Effector CD8-positive, alpha-beta T cell (primary cell): ENCODE measurements around the gene AP1S2.
"Not testable (repeated sequence)": the region's sequence is repeated elsewhere in the genome, so short reads cannot be mapped to it uniquely, and the experiment has no call there.

Experiments used
- DNase-seq: peaks from one replicate; lab custom pipeline; 2025; lab: John Stamatoyannopoulos, UW
- total RNA-seq, 4 experiments: gene quantifications; one replicate each; lab custom pipeline; 2026; lab: John Stamatoyannopoulos, UW

AP1S2 gene
- total RNA-seq = 24.5 to 27.8 (median 26.3) reads per million in 4 experiments

DNA sequence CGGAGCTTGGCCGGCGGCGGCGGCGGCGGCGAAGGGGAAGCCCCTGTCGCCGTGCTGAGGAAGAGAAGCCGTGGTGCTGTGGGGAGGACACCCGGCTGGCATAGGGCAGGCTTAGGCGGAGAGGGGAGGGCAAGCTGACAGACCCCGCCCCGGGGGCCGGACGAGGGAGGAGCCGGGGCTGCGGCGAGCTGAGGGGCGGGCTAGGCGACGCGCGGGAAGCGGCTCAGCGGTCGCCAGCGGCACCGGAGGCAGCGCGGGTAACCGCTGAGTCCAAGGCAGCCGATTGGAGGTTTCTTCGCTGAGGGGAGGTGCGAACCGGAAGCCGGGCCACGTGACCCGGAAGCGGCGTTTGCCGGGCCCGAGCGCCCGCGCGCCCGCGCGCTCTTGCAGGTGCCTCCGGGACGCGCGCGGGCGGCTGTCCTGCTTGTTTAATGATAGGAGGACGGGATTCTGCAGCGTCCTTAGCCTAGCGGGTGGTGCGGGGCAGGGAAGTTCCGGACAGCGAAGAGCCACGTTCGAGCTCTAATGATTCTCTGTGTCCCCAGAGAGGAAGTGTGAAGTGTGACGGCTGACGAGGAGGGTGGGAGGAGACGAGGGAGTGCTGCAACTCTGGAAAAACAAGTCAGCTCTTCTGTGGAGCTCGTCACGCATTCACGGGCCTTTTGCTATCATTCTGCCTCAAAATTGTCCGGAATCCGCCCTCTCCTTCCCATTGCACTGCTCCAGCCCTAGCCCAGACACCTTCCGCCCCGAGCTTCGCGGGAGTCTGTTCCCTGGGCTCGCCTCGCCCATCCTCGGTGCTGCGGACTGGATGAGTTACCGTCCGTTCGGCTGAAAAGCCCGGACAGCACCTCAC is at the start of gene AP1S2:
Gene AP1S2, minus strand, starts transcription at position 102 of the 856 bp plus-strand sequence. CDS start 2,289 bp downstream, outside the sequence.
- peak; percentile 86 for DNase-seq

DNA sequence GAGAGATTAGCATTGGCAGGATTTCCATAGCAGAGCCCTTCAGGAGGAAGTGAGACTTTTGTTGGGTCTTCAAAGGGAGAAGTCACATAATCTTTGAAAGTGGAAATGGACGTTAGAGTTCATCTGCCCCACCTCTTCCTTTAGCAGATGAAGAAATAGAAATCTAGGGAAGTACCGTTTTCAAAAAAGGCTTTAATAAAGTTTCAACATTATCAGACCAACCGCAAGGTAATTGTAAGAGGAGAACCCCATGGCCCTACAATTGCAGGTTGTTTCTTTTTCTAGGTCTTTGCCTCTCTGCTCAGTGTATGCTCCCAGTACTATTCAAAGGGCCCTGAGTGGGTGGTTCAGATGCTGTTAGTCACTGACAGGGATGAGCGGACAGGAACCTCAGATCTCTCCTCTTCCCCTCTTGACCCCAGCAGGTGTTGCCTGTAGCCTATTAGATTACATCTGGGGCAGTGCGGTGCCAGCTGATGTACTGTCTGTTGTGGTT is 48.6 kb upstream of the AP1S2 start:
- no peak for DNase-seq

DNA sequence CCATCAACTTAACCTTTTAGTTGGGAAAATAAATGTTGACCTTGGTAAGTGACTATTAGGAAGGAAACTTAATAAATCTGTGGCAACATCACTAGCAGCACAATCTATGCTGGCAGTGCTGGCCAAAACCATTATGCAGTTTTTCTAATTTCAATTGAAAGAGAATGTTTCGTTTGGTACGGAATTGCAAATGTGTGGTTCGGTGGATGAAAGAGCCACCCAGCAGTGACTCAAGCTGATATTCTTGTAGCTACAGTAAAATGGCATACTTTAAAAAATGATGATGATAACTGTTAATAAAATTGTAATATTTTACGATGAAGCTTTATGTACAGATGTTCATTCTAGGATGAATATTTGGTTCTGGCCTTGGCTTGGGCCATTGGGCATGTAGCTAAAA is 40.7 kb upstream of the AP1S2 start:
- no peak for DNase-seq

DNA sequence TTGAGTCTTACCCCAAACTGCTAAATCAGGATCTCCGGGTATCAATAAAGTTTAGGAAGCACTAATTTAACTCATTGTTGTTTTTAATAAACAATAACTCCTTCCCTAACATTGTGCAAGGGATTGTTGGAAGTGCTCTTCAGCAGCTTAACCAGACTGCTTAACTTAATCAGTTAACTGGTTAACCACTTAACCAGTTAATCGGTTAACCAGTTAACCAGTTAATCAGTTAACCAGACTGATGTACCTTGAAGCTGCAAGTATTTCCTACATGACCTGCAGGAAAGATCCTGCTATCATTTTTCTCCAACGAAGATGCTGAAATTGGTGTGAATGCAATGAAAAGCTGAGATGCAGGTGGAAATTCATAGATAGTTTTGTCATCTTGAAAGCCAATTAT is 40.1 kb upstream of the AP1S2 start:
- DNase-seq = no peak

DNA sequence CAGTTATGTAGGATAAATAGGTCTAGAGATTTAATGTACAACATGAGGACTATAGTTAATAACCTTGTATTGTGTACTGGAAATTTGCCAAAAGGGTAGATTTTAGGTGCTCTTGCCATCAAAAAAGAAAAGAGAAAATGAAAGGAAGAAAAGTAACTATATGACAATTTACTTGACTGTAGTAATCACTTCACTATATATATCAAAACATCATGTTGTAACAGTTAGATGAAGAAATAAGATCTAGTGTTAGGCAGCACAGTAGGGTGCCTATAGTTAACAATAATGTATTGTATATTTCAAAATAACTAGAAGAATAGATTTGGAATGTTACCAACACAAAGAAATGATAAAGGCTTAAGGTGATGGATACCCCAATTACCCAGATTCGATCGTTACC is 35.9 kb upstream of the AP1S2 start:
- no peak for DNase-seq

DNA sequence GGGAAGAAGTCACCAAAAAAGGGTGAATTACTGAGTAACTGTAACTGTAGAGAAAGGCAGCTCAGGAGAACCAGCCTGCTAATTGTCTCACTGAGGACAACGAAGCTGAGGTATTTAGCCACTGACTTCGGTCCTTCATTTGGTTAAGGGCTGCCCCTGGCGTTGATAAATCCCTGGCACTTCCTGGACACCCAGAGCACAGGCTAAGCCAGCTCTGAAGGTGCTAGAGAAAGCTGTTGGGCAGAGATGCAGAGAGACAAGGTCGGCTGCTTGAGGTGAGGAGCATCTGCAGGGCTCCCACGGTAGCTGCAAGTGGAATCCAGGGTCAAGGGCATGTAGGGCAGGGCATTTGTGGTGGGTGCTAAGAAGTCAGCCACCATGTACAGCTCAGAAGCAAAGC is 33.4 kb upstream of the AP1S2 start:
- no peak for DNase-seq

DNA sequence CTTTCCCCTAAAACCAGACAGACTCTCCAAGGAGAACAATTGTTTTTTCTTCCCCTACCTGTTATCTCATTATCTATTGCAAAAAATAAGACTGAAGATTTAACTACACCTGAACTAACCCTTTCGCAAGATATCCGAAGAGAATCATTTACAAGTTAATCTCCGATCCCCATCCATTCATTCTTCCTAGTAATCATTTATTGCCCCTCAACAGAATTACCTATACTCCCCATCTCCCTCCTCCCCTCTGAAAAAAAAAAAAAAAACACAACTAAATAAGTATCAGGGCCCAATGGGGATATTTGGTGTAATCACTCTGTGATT is 28.9 kb upstream of the AP1S2 start:
- DNase-seq = no peak

DNA sequence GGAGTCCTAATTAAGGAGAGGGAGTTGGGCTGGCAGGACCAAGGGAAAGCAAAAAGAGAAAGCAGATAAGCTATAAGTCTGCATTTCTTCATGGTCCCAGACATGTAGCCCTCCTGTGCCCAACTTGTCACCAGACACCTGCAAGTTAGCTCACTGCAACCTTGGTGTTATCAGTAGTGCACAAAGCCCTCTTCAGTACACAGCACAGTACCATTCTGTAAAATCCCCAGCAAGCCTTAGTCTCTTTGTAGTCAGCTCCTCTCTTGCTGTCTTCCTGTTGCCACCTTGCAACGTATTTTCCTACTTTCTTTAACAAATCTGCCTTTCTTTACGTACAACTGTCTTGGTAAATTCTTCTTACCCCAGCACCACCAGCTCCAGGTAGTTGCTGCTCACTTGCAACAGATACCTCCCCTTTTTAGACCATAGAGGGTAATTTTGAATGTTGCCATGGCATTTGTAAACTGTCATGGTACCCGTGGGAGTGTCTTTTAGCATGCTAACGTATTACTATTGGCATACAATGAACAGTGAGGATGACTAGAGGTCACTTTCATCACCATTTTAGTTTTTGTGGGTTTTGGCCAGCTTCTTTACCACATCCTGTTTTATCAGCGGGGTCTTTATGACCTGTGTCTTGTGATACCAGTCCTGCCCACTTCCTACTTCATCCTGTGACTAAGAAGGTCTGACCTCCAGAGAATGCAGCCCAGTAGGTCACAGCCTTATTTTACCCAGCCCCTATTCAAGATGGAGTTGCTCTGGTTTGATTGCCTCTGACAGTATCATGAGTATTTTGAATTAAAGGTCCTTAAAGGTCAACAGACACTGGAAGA is 28.3 kb upstream of the AP1S2 start:
- DNase-seq = no peak

DNA sequence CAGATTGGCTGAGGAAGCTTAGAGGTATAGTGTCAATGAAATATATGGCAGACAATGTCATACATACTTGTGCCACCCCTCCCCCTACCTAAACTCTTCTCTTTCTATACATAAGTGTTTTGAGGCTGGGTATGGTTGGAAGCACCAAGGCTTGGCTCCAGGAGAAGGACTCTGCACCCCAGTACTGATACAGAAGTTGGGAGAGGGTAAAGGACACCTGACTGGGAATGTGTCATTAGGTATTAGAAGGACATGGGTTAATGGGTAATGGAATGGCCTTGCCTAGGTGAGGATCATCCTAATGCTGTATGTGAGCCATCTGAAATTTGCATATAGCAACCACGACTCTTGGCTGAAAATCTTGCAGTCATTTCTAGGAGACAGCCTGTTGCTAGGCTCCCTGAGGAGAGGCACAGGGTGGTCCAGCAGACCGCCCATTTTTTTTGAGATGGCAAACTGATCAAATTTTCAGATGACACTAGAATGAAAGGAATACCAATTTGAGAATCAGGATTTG is 26.8 kb upstream of the AP1S2 start:
- no peak for DNase-seq

DNA sequence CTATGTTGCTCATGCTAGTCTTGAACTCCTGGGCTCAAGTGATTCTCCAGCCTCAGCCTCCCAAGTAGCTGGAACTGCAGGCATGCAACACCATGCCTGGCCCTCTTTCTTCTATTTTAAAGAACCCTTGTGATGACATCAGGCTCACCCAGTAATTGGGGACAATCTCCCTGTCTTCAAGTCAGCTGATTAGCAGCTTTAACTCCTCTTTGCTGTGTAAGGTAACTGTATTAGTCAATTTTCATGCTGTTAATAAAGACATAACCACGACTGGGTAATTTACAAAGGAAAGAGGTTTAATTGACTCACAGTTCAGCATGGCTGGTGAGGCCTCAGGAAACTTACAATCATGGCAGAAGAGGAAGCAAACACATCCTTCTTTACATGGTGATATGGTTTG is 23.3 kb upstream of the AP1S2 start:
- DNase-seq = not testable (repeated sequence)

DNA sequence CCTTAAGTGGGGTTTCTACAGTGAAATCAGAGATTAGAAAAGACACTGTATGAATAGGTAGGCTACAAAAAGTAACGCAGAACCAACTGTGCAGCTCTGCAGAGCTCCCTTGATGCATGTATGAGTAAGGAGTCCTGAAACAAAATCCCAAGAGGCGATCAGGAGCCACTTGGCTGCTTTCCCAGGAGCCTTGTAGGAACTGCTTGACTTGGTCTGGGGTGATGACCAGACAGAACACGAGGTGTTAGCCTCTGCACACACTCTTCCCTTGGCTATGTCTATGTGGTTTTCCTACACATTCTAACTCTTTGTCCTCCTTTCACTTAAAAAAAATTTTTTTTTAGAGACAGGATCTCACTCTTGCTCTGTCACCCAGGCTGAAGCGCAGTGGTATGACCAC is 22.8 kb upstream of the AP1S2 start:
- no peak for DNase-seq

DNA sequence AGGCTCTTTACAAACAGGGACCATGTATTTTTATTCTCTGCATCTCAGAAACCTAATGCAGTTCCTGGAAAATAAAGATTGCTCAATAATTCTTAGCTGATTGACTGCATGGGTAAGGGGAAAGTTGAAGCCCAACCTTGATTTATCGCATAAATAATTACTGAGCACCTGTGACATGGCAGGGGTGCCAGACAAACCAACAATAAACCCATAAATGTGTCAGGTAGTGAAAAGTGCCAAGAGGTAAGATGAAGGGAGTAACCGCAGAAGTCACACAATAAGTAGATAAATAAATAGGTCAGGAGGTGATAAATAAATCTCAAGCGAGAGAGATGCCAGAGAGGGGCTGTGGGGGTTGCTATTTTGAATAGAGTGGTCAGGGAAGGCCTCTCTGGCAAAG is 20.1 kb upstream of the AP1S2 start:
- DNase-seq = no peak

DNA sequence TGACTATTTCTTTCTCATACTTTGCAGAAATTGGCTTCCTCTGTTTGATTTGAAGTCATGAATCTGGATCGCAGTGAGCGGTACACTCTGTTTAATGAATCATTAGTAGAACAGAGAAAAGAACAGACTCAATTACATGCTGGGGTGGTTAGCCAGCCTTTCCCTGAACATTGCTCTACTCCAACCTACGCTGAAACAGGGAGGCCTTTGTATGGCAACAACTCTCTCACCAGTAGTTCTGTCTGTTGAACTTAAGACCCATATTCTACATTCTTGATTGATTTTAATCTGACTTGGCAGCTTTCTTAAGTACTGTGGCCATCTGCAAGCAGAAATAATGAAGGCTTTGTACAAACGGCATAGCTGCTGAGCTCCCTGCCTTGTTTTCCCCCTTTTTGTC is 19.0 kb upstream of the AP1S2 start:
- DNase-seq = no peak

DNA sequence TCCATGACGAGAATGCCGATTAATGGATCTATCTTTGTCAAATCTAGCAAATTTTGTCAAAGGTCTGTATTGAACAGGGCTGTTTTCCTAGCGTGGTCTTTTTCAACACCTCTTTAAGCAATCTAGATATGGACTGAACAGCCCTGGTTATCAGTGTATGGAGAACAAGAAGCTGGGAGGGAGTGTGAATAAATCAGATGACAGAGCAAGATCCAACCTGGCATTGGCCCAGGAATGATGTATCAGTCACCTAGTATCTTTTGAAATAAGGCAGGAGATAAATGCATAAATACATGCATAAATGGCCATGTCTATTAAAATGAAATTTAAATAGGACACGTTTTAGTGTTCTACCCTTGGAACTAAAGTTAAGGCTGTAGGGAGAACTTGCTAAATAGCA is 15.7 kb upstream of the AP1S2 start:
- DNase-seq = no peak

DNA sequence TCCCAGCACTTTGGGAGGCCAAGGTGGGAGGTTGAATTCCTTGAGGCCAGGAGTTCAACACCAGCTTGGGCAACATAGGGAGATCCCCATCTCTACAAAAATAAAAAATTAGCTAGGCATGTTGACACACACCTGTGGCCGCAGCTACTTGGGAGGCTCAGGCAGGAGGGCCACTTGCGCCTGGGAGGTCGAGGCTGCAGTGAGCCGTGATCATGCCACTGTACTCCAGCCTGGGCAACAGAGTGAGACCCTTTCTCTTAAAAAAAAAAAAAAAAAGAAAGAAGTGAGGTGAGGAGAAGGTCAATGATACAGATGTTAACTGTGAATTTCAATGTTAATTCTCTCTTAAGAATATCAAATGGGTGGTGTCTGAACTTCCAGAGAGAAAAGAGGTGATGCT is 15.1 kb upstream of the AP1S2 start:
- DNase-seq = no peak

DNA sequence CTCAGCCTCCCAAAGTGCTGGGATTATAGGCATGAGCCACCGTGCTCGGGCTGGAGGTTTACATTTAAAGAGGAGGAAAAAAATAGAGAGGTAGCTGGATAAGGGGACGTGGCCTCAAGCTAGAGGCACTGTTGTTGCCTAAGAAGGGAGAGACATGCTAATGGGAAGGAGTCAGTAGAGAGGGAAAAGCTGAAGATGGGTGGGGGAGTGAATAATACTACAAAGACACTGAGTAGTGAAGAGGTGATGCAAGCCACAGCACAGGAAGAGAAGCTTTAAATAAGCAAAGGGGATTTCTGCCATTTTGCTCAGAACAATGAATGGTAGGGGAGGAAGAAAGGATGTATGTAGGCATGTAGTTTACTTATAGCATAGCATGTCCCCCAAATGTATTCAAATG is 11.5 kb upstream of the AP1S2 start:
- DNase-seq = no peak

DNA sequence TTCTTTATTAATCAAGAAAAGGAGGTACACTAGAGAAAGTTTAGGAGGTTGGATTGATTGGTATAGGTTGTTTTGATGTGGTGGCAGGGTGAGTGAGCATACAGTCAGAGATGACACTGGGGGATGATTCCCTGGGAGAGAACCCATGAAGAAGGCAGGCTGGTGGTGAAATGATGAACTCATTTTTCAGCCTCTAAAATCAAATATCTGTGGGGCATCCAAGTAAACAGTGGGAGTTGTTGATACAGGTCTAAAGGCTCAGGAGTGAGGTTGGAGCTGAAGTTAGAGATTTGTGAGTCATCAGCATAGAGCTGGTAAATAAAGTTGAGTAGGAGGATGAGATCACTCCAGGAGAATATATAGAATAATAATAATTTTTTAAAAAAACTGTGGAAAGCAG is 10.0 kb upstream of the AP1S2 start:
- no peak for DNase-seq

DNA sequence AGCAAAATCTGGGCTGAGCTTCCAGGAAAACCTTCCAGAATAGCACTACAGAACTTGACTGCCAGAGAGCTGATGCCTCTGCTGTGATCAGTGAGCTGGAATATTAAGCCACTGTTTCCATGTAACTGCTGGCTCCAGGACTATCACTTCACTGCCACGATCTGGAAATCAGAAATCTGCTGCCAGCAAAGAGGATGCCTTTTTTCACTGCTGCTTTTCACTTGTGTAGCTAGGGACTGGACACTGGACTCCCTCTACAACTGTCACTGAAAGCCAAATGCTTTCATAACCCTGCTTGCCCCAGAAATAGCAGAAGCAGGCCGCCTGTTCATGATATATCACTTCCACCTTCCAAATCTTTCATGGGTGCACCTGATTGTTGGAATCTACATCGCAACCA is 9.4 kb upstream of the AP1S2 start:
- no peak for DNase-seq

DNA sequence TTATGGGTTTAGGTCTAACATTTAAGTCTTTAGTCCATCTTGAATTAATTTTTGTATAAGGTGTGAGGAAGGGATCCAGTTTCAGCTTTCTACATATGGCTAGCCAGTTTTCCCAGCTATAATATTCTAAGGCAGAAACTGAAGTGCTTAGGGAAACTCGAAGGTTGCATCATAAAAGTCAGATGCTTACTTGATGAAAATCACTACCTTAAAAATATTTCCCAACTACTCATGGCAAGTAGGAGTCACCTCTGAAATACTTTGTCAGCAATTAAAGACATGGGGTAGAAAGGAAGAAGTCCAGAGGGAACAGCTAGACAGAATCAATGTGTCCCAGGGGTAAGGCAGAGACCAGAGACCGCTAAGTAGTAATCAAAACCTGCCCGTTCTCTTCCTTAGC is 6.3 kb upstream of the AP1S2 start:
- DNase-seq = no peak

DNA sequence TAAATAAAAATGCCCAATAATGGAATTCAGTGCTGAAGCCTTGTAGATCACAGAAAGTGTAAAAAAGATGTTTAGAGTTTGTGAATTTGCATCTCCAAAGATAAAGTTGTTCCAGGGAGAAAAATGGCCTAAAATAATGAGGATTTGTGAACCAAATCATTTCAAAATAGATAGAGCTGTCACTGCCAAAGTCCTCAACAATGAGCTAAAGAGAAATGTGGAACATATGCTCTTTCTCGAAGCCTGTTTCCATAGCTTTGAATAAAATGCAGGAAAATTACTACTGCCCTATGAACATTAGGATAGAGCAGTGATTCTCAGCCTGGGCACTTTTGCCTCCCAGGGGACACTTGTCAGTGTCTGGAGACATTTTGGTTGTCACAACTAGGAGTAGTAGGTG is 3.4 kb upstream of the AP1S2 start:
- no peak for DNase-seq

DNA sequence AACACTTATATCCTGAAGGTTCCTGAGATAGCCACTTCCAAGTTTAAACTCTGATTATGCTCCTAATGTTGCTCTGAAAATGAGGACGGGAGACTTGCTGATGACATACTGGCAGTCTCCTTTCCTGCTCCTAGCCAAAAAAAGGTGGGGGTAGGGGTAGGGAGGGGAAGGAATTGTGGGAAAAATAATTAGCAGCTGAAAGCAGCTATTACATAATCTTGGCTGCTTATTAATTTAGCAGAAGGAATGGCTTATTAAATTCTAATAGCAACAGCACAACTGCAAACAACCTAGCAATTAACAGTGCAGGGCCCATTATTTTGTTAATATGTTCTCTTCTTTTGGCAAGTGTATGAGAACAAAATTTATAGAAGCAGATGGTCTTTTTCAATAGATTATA is 2.0 kb upstream of the AP1S2 start:
- no peak for DNase-seq

DNA sequence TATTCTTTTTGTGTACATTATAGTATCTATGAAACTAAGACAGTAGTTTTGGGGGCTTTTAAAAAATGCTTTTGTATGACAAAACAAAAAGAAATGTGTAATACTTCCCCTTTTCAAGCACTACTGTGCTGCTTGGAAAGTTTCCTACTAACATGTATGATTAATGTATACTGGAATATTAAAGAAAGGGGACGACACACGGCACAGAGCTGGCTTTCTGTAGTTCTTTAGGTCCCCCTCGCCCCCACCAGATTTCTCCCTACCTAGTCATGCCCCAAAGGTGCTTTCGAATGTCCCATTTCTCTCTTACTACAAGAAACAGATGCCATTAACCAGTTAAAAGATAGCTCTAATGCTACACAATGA is 1.6 kb upstream of the AP1S2 start:
- DNase-seq = no peak
